ENCODE measurements around the gene CRTAC1.
"Not testable (repeated sequence)": the region's sequence is repeated elsewhere in the genome, so short reads cannot be mapped to it uniquely, and the experiment has no call there.

CRTAC1 gene

DNA sequence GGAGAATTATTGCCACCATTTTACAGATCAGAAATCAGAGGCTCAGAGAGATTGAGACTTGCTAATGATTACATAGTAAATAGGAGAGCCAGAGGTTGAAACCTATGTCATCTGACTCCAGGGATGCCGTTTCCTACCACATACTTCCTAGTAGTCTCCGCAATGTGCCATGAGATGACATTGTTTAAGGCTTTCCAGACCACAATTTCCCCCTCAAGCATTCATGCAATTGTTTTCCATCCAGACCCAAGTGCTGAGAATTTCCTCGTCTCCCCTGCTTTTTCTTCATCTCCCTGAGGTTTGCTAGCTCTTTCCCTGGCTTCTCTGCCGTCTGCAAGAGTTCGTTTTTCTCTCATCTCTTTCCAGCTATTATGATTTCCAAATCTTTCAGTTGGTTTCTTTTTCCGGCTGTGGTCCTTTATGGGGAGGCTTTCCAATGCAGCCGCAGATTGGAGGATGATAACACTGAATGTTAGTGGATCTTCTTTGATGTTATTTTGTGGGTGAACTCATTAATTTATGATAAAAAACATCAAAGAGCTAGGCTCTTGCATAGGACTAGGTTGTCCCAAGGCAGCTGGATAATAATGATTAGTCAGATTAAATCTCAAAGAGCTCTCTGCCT is 187.7 kb downstream of the CRTAC1 start:
- DNase-seq (ENCODE audit: low read depth in 3 of 3), result no peak

DNA sequence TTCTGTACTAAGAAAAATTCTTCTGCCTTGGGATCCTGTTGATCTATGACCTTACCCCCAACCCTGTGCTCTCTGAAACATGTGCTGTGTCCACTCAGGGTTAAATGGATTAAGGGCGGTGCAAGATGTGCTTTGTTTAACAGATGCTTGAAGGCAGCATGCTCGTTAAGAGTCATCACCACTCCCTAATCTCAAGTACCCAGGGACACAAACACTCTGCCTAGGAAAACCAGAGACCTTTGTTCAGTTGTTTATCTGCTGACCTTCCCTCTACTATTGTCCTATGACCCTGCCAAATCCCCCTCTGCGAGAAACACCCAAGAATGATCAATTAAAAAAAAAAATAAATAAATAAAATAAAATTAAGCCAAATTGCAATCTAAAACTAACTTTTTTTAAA is 188.3 kb downstream of the CRTAC1 start:
- not testable (repeated sequence) for DNase-seq (ENCODE audit: low read depth in 3 of 3)

DNA sequence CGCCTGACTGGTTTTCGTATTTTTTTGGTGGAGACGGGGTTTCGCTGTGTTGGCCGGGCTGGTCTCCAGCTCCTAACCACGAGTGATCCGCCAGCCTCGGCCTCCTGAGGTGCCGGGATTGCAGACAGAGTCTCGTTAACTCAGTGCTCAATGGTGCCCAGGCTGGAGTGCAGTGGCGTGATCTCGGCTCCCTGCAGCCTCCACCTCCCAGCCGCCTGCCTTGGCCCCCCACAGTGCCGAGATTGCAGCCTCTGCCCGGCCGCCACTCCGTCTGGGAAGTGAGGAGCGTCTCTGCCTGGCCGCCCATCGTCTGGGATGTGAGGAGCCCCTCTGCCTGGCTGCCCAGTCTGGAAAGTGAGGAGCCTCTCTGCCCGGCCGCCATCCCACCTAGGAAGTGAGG is 189.3 kb downstream of the CRTAC1 start:
- not testable (repeated sequence) for DNase-seq (ENCODE audit: low read depth in 3 of 3)

DNA sequence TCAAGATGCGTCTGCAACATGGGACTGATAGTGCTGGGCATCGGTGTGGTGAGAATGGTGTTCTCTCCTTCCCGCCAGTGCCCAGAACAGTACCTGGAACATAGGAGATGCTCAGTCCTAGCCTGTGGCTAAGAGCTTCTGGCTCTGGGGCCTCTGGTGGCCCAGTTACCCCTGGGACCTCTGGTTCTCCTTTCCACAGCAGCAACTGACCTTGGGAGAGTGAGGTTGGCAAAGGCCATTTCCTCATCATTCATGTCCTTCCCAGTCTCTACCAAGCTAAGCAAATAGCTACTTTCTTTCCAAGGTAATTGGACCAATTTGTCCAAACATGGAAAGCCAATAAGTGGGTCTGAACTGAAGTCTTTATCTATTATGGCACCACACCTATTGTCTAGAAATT is 192.3 kb downstream of the CRTAC1 start:
- no peak for DNase-seq (ENCODE audit: low read depth in 3 of 3)

DNA sequence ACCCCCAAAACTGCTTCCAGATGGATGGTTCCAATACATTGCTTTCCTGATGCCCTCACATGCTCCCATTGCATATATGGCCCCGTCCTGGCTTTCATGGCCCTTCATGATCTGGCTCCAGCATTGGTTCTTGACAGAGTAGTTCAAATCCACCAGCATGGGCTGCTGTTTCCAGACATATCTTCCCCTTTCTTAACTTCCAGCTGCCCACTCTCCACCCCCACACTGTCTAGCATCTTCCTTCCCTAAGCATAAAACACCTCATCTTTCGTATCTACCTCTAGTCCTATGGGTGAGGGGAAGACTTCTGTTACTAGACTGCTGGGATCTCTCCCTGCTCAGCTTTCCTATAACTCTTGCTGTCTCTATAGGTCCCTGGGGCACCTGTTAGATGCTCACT is 194.0 kb downstream of the CRTAC1 start:
- no peak for DNase-seq (ENCODE audit: low read depth in 3 of 3)

DNA sequence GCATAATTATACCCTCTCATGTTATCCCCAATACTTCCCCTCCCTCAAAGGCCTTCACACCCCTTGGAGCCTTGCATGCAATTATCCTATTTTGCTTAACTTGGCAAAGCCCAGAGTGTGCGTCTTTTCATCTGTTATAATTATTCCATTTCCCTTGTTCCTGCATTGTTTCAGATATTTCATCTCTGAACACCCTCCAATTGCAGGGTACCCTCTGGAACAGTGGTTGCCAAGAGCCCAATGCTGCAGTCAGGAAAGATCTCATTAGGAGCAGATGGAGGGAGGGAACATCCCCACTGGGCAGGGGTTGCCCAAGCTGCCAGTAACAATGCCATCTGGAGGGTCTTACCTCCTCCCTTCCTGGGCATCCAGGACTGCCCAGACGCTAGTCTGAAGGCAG is 199.2 kb downstream of the CRTAC1 start:
- no peak for DNase-seq (ENCODE audit: low read depth in 3 of 3)

DNA sequence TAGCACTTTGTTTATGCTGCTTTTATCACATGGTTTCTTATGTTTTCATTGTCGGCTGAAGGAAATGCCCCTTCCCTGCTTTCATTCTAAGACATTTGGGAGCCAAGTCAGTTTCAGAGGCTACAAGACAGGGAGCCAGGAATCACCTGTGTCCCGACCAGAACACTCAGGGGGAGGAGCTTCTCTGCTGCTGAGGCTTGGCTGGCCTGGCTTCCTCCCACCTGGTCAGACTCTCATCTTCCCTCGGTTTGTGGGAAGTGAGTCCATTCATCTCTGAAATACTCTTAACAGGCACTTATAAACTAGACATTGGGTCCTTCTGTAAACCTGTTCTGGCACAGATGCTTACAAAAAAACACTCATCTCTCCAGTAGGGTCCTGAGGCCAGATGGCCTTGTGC is 200.4 kb downstream of the CRTAC1 start:
- DNase-seq (ENCODE audit: low read depth in 3 of 3), result no peak

DNA sequence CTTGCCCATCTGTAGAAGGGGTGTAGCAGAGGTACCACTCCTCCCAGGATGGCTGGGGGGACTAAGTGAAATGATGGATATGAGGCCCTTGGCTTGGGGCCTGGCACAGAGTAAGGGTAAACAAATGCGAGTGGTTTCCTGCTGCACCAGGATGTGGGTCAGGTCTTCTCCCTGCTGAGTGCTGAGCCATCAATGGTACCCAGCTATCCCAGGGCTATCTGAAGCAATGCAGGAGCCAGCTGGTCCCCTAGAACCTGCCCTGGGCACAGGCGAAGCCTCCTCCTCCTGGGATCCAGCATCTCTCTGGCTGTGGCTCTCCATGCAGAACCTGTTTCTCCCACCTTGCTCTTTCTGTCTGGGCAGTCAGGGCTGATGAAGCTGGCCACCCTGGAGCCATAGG is 201.7 kb downstream of the CRTAC1 start:
- no peak for DNase-seq (ENCODE audit: low read depth in 3 of 3)

DNA sequence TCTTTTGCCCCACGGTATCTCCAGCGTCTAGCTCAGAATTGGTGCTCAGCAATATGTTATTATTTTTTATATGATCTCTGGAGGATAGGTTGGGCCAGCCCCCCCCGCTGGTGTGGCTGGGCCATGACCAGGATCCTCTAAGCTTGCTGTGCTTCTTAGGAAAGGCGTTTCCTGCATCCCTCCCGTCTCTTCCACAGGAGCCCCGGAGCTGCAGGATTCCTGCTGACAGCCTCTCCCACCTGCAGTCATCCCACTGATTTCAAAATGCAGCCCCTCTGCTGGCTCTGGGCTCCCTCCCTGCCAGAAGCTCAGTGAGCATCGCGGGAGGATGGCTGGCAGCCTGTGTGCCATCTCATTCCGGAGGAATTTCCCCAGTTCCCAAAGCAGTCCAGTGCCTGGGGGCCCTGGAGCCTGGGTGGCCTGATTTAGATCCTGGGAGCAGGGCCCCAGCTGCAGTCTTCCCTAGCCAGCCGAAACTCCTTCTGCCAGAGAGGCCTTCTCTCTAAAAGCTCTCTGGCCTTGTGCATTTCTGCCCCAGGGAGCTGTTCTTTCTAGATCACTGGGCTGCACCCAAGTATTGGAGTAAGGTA is 202.6 kb downstream of the CRTAC1 start:
- no peak for DNase-seq (ENCODE audit: low read depth in 3 of 3)

DNA sequence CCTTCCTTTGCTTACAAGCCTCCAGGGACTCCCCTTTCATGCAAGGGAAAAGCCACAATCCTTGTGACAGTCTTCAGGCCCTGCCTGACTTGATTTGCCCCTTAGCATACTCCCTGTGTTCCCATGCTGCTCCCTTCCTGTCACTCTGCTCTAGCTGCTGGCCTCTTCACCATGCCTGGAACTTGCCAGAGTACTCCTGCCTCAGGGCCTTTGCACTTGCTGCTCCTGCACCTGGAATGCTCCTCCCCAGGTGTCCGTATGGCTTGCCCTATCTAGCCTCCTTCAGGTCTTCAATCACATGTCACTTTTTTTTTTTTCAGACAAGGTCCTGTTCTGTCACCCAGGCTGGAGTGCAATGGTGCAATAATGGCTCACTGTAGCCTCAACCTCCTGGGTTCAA is 203.5 kb downstream of the CRTAC1 start:
- DNase-seq (ENCODE audit: low read depth in 3 of 3), result no peak

DNA sequence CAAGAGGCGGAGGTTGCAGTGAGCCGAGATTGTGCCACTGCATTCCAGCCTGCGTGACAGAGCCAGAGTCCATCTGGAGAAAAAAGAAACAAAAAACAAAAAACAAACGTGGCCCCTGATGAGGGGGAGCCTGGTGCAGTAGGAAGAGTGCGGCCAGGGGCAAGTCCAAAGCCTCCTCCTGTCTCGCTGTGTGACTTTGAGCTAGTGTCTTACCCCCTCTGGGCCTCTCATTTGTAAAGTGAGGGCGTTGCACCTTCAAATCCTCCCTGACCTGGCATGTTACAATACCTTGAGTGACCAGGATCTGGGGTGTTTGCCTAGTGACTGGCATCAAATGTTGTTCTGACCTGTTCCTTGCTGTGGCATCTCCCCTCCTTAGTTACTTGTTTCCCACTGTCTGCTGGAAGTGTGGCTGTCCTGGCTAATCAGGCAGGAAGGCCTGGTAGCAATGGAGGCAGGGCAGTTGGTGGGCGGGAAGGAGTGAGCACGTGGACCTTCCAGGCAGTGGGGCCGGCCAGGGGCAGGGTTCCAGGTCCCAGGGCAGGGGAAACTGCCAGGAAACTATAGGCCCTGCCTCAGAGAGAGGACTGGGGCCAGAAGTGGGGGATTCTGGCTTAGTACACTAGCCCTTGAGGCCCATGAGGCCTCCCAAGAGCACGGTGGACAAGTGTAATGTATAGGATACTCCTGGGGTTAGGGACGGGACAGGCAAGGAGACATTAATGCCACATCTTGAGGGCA is 205.2 kb downstream of the CRTAC1 start:
- DNase-seq (ENCODE audit: low read depth in 3 of 3), result no peak

DNA sequence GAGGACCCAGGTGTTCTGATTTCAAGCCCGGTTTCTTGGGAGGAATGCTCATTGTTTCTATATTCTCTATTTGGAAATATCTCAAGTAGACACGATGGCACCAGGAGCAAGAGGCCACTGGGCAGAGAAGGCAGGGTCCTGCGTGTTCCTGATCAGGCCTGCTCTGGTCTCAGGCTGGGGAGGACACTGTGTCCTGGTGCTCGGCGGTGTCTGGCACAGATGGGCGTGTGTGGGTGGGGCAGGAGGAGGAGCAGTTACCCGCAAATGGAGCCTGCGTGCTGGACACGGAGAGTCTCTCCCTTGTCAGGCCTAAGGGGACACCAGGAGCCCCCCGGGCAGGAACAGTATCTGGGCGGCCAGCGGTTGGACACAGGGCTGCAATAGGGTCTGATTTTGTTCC is 206.7 kb downstream of the CRTAC1 start:
- DNase-seq (ENCODE audit: low read depth in 3 of 3), result no peak

DNA sequence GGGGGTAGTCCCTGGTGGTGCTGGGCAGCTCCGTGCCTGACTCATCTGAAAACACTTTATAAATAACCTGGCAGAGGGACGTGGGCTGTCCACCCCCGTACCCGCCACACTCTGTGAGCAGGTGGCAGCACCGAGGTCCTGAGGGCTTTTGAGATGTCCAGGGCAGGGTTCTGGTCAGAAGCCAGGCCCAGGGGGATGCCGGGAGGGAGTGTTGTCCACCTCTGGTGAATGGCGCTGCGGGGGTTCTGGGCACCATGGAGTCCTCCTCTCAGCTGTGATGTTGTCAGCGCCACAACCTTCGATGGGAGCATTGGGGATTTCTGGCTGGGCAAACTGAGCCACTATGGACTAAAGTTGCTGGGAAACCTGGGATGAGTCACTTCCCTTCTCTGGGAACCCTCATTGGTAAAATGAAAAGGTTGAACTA is 208.1 kb downstream of the CRTAC1 start:
- no peak for DNase-seq (ENCODE audit: low read depth in 3 of 3)

DNA sequence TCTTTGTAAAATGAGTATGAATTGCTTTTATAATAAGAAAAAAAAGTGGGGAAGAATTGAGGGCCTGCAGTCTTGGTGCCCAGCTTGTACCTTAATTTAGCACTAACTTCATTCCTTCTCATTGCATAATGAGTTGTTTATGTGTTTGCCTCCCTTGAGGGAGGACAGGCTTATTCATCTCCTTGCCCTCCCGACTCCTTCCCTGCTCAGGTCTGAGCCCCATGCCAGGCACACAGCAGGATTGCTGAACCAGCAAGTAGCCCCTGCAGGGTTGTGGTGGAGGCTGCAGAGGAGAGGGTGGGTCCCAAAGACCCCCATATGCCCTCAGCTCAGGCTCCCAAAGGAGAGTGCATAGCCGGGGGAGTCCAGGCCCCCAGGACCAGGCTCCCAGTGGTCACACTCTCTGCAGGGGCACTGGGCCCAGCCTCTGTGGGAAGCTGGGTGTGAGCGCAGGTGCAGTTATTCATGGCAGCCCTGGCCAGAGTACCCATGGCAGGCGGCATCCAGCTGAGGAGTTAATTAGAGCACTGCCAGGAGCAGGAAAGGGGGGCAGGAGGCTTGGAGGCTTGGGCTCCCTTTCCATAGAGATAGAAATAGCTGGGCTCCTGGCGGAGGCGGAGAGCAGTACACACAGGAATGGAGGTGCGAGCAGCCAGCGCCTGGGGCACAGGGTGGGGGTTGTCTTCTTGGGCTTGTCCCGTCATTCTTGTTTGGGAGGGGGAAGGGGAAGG is 208.9 kb downstream of the CRTAC1 start:
- no peak for DNase-seq (ENCODE audit: low read depth in 3 of 3)

DNA sequence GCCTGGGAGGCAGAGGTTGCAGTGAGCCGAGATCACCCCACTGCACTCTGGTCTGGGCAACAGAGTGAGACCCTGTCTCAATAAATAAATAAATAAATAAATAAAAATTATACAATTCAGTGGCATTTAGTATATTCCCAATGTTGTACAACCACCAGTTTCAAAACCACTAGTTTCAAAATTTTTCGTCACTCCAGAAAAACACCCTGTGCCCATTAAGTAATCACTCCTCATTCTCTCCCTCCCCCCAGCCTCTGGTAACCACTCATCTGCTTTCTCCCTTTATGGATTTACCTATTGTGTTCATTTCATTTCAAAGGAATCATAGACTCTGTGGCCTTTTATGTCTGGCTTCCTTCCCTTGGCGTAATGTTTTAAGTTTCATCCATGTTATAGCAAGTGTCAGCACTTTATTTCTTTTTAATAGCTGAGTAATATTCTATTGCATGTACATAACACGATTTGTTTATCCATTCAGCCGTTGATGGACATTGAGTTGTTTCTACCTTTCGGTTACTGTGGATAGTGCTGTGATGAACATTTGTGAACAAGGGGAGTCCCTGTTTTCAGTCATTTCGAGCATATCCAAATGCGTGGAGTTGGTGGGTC is 210.2 kb downstream of the CRTAC1 start:
- no peak for DNase-seq (ENCODE audit: low read depth in 3 of 3)

DNA sequence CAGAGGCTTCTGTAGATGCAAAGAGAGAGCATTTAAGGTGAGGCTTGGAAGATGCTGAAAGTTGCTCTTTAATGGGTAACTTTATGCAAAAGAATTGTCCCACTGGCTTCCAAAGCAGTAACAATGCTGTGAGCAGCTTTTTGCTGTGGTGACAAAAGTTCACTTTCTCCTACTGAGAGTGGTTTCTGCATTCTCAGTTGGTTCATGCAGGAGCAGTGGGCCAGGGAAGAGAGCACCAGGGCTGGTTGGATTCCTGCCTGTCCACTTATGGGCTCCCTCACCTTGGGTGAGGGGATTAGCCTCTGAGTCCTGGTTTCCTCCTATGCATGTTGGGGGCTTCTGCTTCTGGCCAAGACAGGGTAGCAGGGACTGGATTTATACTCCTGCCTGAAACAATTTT is 211.8 kb downstream of the CRTAC1 start:
- DNase-seq (ENCODE audit: low read depth in 3 of 3), result no peak

DNA sequence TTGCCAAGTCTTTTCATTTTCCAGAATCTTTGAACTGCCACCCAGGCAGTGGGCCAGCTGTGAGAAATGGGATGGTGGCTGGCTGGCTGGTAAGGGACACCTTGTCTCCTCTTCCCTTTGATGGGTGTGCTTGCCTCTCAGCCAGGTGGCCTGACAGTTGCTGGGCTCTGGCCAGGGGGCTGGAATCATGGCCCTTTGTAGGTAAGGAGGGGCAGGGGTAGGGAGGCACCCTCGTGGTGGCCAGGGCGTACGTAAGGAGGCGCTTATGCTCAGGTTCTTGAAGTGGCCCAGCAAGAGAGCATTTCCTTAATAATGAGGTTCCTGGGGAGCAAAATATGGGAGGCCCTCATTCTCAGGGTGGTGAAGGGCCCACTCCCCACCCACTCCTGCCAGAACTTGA is 213.8 kb downstream of the CRTAC1 start:
- no peak for DNase-seq (ENCODE audit: low read depth in 3 of 3)
